ENCODE measurements around the gene SMCO2.

Gene SMCO2

DNA sequence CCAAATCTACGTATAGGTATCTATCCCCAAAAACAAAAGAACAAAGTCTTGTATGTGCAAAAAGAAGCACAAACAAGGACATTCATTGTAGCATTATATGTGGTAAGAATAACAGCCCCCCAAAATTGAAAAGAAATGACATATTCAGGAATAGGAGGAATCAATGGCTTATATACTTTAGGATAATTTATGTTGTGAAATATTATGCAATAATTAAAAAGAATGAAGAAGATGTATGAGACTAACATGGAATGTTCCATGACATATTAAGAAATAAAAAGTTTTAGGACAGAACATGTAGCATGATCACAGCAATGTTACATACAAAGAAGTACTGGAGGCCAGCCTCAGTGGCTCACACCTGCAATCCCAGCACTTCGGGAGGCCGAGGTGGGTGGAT, 9.1 kb downstream of the SMCO2 start:
- DNase-seq (ENCODE audit: low spot score): no peak

DNA sequence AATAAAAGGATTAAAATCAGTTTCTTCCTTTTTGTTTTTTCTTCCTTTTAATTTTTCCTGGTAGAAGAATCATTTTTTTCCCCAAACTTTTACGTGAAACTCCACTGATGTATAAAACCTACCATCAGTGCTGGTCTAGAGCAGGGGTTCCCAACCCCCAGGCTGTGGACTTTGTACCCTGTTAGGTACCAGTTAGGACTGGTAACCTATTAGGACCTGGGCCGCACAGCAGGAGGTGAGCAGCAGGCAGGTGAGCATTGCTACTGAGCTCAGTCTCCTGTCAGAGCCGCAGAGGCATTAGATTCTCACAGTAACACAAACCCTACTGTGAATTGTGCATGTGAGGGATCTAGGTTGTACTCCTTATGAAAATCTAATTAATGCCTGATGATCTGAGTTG, 10.1 kb downstream of the SMCO2 start:
- no peak for DNase-seq (ENCODE audit: low spot score)

GRCh38 chr12:27460471-27460978, 14.0 kb downstream of the SMCO2 start:
- DNase-seq (ENCODE audit: low spot score): no peak

GRCh38 chr12:27462151-27462694, 15.7 kb downstream of the SMCO2 start:
- no peak for DNase-seq (ENCODE audit: low spot score)

GRCh38 chr12:27462851-27463250, 16.3 kb downstream of the SMCO2 start:
- no peak for DNase-seq (ENCODE audit: low spot score)

DNA sequence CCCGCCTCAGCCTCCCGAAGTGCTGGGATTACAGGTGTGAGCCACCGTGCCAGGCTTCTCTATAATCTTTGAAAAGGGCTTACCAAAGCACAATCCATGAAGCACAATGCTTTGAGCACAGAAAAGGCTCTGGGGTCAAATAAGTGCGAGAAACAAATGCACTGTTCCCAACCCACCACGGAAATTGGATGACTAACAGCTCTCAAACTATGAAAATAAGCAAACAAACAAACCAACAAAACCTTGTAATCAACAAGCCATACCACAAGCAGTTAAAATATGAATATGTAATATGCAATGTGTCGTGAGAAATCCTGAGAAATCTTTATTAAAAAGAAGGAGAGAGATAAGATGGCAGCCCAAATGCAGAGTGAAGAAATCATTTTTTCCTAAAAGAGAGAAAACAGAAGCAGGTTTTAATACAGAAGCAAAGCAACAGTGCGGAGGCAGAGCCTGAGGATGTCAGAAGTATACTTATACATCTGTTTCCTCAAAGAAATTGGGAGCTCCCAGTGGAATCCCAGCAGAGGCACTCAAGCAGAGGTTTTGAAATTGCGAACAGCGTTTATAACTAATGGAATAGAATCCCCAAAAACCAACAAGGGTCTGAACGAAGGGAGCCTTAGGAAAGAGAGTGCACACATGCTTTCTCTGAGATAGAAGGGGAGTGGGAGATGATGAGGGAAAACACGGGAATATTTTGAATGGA, 17.1 kb downstream of the SMCO2 start:
- DNase-seq (ENCODE audit: low spot score): no peak

- no peak for DNase-seq (ENCODE audit: low spot score)
Measured at GRCh38 chr12:27464220-27464554, 17.7 kb downstream of the SMCO2 start.

DNA sequence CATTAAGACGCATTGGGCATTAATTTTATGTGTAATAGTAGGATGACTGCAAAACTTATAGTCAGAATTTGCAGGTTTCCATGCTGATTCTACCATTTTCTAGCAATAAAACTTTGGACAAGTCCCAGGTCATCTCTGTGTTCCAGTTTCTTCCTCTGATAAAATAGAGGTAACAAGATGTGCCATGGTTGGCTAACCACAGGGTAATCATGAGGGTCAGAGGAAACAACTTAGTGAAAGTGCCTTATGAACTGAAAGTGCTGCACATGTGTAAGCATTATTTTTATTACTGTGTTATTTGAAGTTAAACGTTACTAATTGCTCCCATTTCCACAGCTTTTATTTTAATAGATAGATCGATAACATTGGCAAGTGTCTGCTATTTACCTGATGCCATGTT, 21.1 kb downstream of the SMCO2 start:
- no peak for DNase-seq (ENCODE audit: low spot score)

DNA sequence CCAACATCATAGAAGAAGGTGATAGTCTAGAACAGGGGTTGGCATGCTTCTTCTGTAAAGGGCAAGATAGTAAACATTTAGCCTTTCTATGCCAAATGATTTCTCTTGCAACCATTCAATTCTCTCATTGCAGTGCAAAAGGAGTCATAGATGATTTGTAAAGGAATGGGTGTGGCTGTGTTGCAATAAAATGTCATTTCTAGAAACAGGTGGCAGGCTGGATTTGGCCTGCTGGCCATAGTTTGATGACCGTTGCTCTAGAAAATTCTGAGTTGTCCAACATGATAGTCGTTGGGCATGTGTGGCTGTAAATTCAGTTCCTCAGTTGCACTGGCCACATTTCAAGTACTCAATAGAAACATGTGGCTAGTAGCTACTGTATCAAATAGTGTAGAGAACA, 21.7 kb downstream of the SMCO2 start:
- no peak for DNase-seq (ENCODE audit: low spot score)

DNA sequence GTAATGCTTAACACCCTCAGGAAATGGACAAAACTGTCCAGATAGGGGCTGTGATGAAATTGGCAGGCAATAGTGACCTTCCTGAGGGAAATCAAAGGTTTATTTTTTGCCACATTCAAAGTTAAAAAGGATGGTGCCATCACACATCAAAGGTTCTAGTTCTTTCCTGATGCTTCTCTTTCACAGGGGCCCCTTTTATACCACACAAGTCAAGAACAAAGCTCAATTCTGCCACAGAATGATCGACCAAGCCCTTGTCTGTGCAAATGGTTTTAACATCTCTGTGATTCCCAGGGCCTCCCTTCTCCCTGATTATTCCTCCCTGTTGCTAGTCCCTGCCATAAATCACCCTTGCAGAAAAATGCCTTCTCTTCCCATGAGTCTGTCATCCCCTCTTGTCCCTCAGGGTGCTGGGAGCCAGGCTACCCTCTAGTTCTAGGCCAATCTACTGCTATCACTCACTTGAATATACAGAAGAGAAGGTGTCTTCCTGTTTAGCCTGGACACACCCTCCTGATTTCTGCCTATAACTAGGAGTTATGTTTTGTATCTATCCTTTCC, 22.7 kb downstream of the SMCO2 start:
- no peak for DNase-seq (ENCODE audit: low spot score)

DNA sequence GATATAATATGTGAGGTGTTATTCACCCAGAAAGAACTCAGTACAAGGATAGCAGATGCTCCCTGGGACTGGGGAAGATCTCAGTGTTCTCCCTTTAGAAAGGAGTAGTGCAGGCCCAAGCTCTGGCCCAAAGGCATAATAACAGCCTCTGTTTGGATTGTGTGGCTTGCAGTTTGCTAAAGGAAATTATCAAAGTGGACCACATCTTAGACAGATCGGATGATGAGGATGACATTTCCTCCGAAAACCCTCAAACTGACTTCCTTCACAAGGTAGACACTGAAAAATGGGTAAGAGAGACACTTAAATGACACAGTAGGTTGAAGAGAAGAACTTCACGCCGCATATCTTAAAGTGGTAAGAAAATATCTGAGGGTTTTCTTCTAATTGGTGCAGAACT, 26.1 kb downstream of the SMCO2 start:
- DNase-seq (ENCODE audit: low spot score): no peak

- DNase-seq (ENCODE audit: low spot score): no peak
Measured at GRCh38 chr12:27474344-27474743, 27.8 kb downstream of the SMCO2 start.

DNA sequence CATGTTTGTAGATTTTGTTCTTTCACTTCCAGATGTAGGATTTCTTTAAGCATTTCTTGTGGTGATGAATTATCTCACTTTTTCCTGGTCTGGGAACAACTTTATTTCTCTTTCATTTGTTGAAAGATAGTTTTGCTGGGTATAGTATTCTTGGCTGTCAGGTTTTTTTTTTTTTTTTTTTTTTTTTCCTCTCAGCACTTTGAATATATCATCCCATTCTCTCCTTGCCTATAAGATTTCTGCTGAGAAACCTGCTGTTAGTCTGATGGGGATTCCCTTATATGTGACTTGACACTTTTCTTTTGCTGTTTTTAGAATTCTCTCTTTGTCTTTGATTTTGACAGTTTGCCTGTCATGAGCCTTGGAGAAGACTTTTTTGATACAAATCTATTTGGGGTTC, 30.5 kb downstream of the SMCO2 start:
- no peak for DNase-seq (ENCODE audit: low spot score)

GRCh38 chr12:27478949-27479348, 32.4 kb downstream of the SMCO2 start:
- DNase-seq (ENCODE audit: low spot score): no peak

- DNase-seq (ENCODE audit: low spot score): no peak
Measured at GRCh38 chr12:27480016-27480415, 33.5 kb downstream of the SMCO2 start.

DNA sequence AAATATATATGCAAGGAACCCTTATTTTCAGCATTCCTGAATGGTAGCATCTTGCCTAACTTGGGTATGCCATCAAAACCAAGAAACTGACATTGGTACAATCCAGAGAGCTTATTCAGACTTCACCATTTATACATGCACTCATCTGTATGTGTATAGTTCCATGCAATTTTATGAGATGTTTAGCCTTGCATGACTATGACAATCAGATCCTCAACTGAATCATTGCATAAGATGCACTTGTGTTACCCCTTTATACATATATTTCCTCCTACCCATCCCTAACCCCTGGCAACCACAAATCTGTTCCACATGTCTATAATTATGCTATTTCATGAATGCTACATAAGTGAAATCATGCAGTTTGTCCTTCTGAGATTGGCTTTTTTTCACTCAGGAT, 40.4 kb downstream of the SMCO2 start:
- no peak for DNase-seq (ENCODE audit: low spot score)

DNA sequence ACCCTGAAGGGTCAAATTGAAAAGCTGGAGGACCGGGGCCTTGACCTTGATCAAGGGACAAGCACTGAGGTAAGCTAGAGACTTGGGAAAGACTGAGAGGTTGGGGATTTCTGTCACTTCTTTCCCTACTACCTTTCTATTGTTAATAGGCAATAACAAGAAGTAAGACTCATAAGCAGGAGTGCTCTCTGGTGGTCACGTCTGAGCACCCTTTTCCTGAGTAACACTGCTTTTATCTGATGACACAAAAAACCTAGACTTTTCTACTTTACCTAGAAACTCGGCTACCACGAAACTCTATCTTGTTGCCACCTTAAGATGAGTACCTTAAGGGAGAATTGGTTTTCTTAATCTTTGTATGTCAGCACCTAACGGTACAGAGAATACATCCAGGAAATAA, 41.9 kb downstream of the SMCO2 start:
- DNase-seq (ENCODE audit: low spot score): no peak

DNA sequence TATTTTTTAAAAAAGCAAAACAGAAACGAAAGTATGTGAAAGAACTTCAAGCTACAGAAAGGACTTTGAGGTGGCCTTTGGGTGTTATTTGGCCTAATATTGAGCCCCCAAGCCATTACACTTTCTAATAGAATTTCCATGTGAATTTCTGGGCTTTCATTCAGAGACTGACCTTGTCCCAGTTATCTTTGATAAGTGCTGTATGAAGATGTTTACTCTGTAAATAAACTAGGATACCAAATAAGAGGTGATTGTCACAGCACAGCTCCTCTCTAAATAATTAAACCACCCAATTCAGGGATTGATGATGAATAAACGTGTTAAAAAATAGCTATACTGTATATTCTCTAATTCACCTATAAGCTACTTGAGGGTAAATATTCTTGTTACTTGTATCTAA, 44.7 kb downstream of the SMCO2 start:
- no peak for DNase-seq (ENCODE audit: low spot score)

- no peak for DNase-seq (ENCODE audit: low spot score)
Measured at GRCh38 chr12:27493260-27493940, 46.9 kb downstream of the SMCO2 start.

GRCh38 chr12:27497446-27497845, 50.9 kb downstream of the SMCO2 start:
- DNase-seq (ENCODE audit: low spot score): no peak

- DNase-seq (ENCODE audit: low spot score): no peak
Measured at GRCh38 chr12:27498149-27498548, 51.6 kb downstream of the SMCO2 start.

- no peak for DNase-seq (ENCODE audit: low spot score)
Measured at GRCh38 chr12:27498761-27499160, 52.2 kb downstream of the SMCO2 start.

GRCh38 chr12:27499377-27499776, 52.8 kb downstream of the SMCO2 start:
- no peak for DNase-seq (ENCODE audit: low spot score)
